K562 (cell line): ENCODE results near the gene SERPINB11. TPM values are rescaled to one million over a fixed set of nuclear protein-coding genes. Genes with fewer than 3 reads are reported as not detected.
"Not testable (repeated sequence)": the region's sequence is repeated elsewhere in the genome, so short reads cannot be mapped to it uniquely, and the experiment has no call there.

Experiments
- ATAC-seq: fragments of 200-7000 bp; cut with Tn5 transposase; 3 replicates; pipeline ENCODE4 v1.9.1; 2020; ENCODE audit warnings: moderate library complexity
- BruUV-seq: library from RNA; stranded (reverse); fragments of 400-500 nt; replicated peaks from 2 replicates; lab custom pipeline; 2021; lab: Mats Ljungman, UMichigan
- CTCF ChIA-PET: fragments of 300-600 bp; formaldehyde crosslinking; extraction: SDS; loops from one replicate; lab custom pipeline; 2021; ENCODE audit warnings: low intra/inter-chr PET ratio; lab: Yijun Ruan, JAX
- POLR2A ChIA-PET: fragments of 300-600, 350-650 bp; sonication (Branson Sonifier 250); formaldehyde crosslinking; extraction: SDS; loops from one replicate; lab custom pipeline; 2021; ENCODE audit warnings: antibody characterized with exemption, inconsistent platforms; lab: Yijun Ruan, JAX
- DNase-seq, 4 experiments: peaks; one replicate each; pipeline versions ENCODE4 v3.0.0 to v3.0.0-alpha.2; 2011 to 2018; ENCODE audit warnings: low spot score in 3 of 4, mixed read lengths in 3 of 4; ENCODE audit errors: extremely low read depth in 1 of 4
- FAIRE-seq: peaks from 2 replicates; lab custom pipeline; 2011; peaks lifted over from hg19 to GRCh38; lab: Jason Lieb, UNC
- H2AFZ ChIP-seq: 2 replicates; pipeline ENCODE4 v1.6.0; 2011; ENCODE audit warnings: low read depth, low read length, control low read depth, inconsistent platforms
- H3K27ac ChIP-seq: fragments of 200-600 bp; 3 replicates; pipeline ENCODE4 v1.8.0; 2011; ENCODE audit warnings: low read depth, mild to moderate bottlenecking, control low read depth, inconsistent platforms, low read length, moderate library complexity, mixed read lengths; ENCODE audit errors: extremely low read depth
- H3K27me3 ChIP-seq, 2 experiments: fragments of 300-600 bp in 1 of 2; 2 replicates in 1 of 2; 3 replicates in 1 of 2; pipeline versions ENCODE4 v1.6.0 to v1.8.0; 2011; ENCODE audit warnings: inconsistent platforms in 2 of 2, low read length in 2 of 2, mild to moderate bottlenecking in 1 of 2, mixed read lengths in 1 of 2, moderate library complexity in 1 of 2; ENCODE audit not compliant: control insufficient read depth in 2 of 2, insufficient read depth in 2 of 2
- H3K36me3 ChIP-seq: fragments of 300-600 bp; 3 replicates; pipeline ENCODE4 v1.8.0; 2011; ENCODE audit warnings: mild to moderate bottlenecking, low read length, inconsistent platforms; ENCODE audit not compliant: control insufficient read depth, insufficient read depth
- H3K4me1 ChIP-seq, 2 experiments: fragments of 200-600 bp in 1 of 2; replicated peaks in 1 of 2; 2 replicates in 1 of 2; 3 replicates in 1 of 2; pipeline versions ENCODE4 v1.5.1 to v1.8.0; 2011; ENCODE audit warnings: inconsistent platforms in 2 of 2, low read length in 2 of 2, mild to moderate bottlenecking in 1 of 2, mixed read lengths in 1 of 2, moderate library complexity in 1 of 2; ENCODE audit not compliant: control insufficient read depth in 2 of 2, insufficient read depth in 2 of 2
- H3K4me2 ChIP-seq: 2 replicates; pipeline ENCODE4 v1.6.1; 2011; ENCODE audit warnings: low read length, control low read depth, inconsistent platforms, mixed read lengths; ENCODE audit not compliant: insufficient read depth
- H3K4me3 ChIP-seq: fragments of 200-600 bp; sonication (generic), shearing (Covaris generic); 2 replicates; pipeline ENCODE4 v1.5.1; 2016; ENCODE audit warnings: control low read depth, inconsistent platforms
- H3K79me2 ChIP-seq: fragments of 200-600 bp; 3 replicates; pipeline ENCODE4 v1.8.0; 2011; ENCODE audit warnings: low read length, inconsistent platforms; ENCODE audit not compliant: control insufficient read depth, insufficient read depth
- H3K9ac ChIP-seq, 2 experiments: 2 replicates each; pipeline versions ENCODE4 v1.6.0 to v1.6.1; 2011; ENCODE audit warnings: low read depth in 2 of 2, low read length in 2 of 2, control low read depth in 1 of 2, inconsistent platforms in 1 of 2, mild to moderate bottlenecking in 1 of 2, mixed read lengths in 1 of 2; ENCODE audit not compliant: insufficient read depth in 1 of 2
- H3K9me1 ChIP-seq: one replicate; pipeline ENCODE4 v1.6.0; 2011; ENCODE audit warnings: inconsistent platforms, mild to moderate bottlenecking, low read length, moderate library complexity; ENCODE audit not compliant: control insufficient read depth, insufficient read depth
- H3K9me3 ChIP-seq: replicated peaks from 2 replicates; pipeline ENCODE4 v1.5.1; 2011; ENCODE audit warnings: low read depth, low read length, inconsistent platforms; ENCODE audit not compliant: control insufficient read depth, insufficient read depth
- H4K20me1 ChIP-seq: replicated peaks from 2 replicates; pipeline ENCODE4 v1.6.1; 2011; ENCODE audit warnings: low read length, inconsistent platforms, mixed read lengths; ENCODE audit not compliant: control insufficient read depth, insufficient read depth
- CC2D1A ChIP-seq: fragments of 450-650 bp; IDR thresholded peaks from 2 replicates; pipeline ENCODE4 v1.6.1; 2017; ENCODE audit warnings: mild to moderate bottlenecking
- GTF2A2 ChIP-seq: IDR thresholded peaks from 2 replicates; pipeline ENCODE4 v1.6.1; 2016; ENCODE audit warnings: mild to moderate bottlenecking, missing genetic modification characterization, missing compliant biosample characterization
- SAP30 ChIP-seq: fragments of 200-600 bp; sonication (generic); IDR thresholded peaks from 2 replicates; pipeline ENCODE4 v1.6.1; 2012; ENCODE audit warnings: borderline replicate concordance, low read depth, mild to moderate bottlenecking, moderate library complexity, low read length, control low read depth, inconsistent platforms; ENCODE audit not compliant: insufficient read depth, poor library complexity, severe bottlenecking
- ZNF707 ChIP-seq: fragments of 250-450 bp; sonication (Bioruptor Pico); conservative IDR thresholded peaks from 2 replicates; pipeline ENCODE4 v1.8.0; 2022; ENCODE audit warnings: inconsistent platforms, mild to moderate bottlenecking, moderate library complexity
- WGBS: fragments of 100-300 bp; shearing (Covaris generic); methylation state at CpG from one replicate; pipeline ENCODE4 v1.1.6; 2016; ENCODE audit warnings: low coverage, mixed read lengths; ENCODE audit not compliant: insufficient coverage; ENCODE audit errors: missing lambda C conversion rate; 5-methylcytosine and 5-hydroxymethylcytosine counted together
- in situ Hi-C: fragments of 300-500 bp; cut with MboI; formaldehyde crosslinking; loops from 4 replicates; pipeline ENCODE4 v1.15.0; 2018; ENCODE audit warnings: inconsistent platforms, mixed read lengths
- intact Hi-C: fragments of 100-400 bp; cut with micrococcal nuclease; formaldehyde crosslinking; loops from 2 replicates; pipeline ENCODE4 v1.14.2; 2022
- polyA plus RNA-seq, 8 experiments: library from polyadenylated mRNA; depleted of rRNA in 4 of 8; stranded (reverse) in 5 of 8; unstranded in 3 of 8; fragments of >200 nt; fragmentation: Nextera tagmentation in 2 of 8; fragmentation: Illumina TruSeq in 1 of 8; extraction: Ambion mirVana in 2 of 8; extraction: Trizol in 1 of 8; gene quantifications; 2 replicates each; pipeline versions ENCODE4 v1.2.1 to v1.2.3, GENCODE V29; 2011 to 2014; ENCODE audit warnings: inconsistent platforms in 1 of 8, missing spikeins in 1 of 8
- total RNA-seq, 7 experiments: library from RNA; depleted of rRNA in 6 of 7; stranded (reverse); fragments of >200 nt in 6 of 7; fragmentation: Illumina TruSeq in 2 of 7; extraction: Trizol in 2 of 7; gene quantifications; 2 replicates each; pipeline versions ENCODE4 v1.2.1 to v1.2.3, GENCODE V29; 2011 to 2021; ENCODE audit warnings: low replicate concordance in 1 of 7

SERPINB11 gene
- total and polyA plus RNA-seq, 9 of the 15 experiments (the other 6 are each of a cell fraction or from before 2014, with no cell fraction given), result not detected

GRCh38 chr18:63759786-63760185, 57.0 kb downstream of the SERPINB11 start:
- ATAC-seq, DNase-seq, H4K20me1 ChIP-seq, H3K4me1 ChIP-seq, CTCF ChIA-PET, POLR2A ChIA-PET, H3K9me1 ChIP-seq, H3K79me2 ChIP-seq, H3K36me3 ChIP-seq, H3K9ac ChIP-seq, in situ Hi-C loops, H3K4me3 ChIP-seq, H3K27ac ChIP-seq, H2AFZ ChIP-seq, H3K27me3 ChIP-seq, BruUV-seq, FAIRE-seq, H3K9me3 ChIP-seq, intact Hi-C loops, H3K4me2 ChIP-seq: not testable (repeated sequence)
- WGBS, result 11% methylated on average over 1 of the region's 2 CpGs
- peak; percentile 89 for TF ChIP-seq ZNF707

- no peaks in the 10 kb centered on the region for H3K9me3 ChIP-seq
- intact Hi-C loops (no loop called here), in situ Hi-C loops (no loop called here)
- ATAC-seq (no peak), DNase-seq (no peak), FAIRE-seq (no peak)
- WGBS, result no CpG with 5 or more reads among the region's 1 CpG
- no peaks in the 10 kb centered on the region for H3K36me3 ChIP-seq
- H3K9me1 ChIP-seq, result no peaks in the 10 kb centered on the region
- no peak overlapping the region for H3K4me2 ChIP-seq
- H3K4me3 ChIP-seq, result no peak overlapping the region
- POLR2A ChIA-PET, result no interaction called here
- CTCF ChIA-PET, result no interaction called here
- no peak overlapping the region for H2AFZ ChIP-seq
- H4K20me1 ChIP-seq, result no peaks in the 10 kb centered on the region
- H3K27ac ChIP-seq, result no peak overlapping the region
- H3K4me1 ChIP-seq, result no peaks in the 10 kb centered on the region
- H3K79me2 ChIP-seq, result no peaks in the 10 kb centered on the region
- H3K27me3 ChIP-seq, result no peaks in the 10 kb centered on the region
- BruUV-seq, result no TSS peak
- TF ChIP-seq SAP30, result no peak
- no peak for TF ChIP-seq GTF2A2 (tag)
- no peak for TF ChIP-seq CC2D1A
- H3K9ac ChIP-seq, result no peak overlapping the region
These were observed 59.8 kb downstream of the SERPINB11 start for GRCh38 chr18:63762518-63762917.
